HAP-1 (cell line): ENCODE measurements around the gene TNFRSF1A.

Experiments used
- DNase-seq, 2 experiments: peaks; one replicate each; pipeline ENCODE4 v3.0.0-alpha.2; 2016 to 2020; ENCODE audit warnings: low spot score in 2 of 2
- H3K27me3 ChIP-seq: fragments of 250-450 bp; sonication (Bioruptor Pico); 2 replicates; pipeline ENCODE4 v1.5.1; 2020; ENCODE audit warnings: low read depth, mild to moderate bottlenecking, moderate library complexity
- H3K36me3 ChIP-seq: fragments of 250-450 bp; sonication (Bioruptor Pico); replicated peaks from 2 replicates; pipeline ENCODE4 v1.5.1; 2020; ENCODE audit warnings: mild to moderate bottlenecking
- H3K4me1 ChIP-seq: fragments of 250-450 bp; sonication (Bioruptor Pico); 2 replicates; pipeline ENCODE4 v1.5.1; 2020; ENCODE audit warnings: mild to moderate bottlenecking
- H3K4me3 ChIP-seq: fragments of 250-450 bp; sonication (Bioruptor Pico); 2 replicates; pipeline ENCODE4 v1.5.1; 2020; ENCODE audit warnings: mild to moderate bottlenecking, moderate library complexity
- H3K9me3 ChIP-seq: fragments of 250-450 bp; sonication (Bioruptor Pico); 2 replicates; pipeline ENCODE4 v1.5.1; 2020; ENCODE audit warnings: mild to moderate bottlenecking, moderate library complexity
- in situ Hi-C: fragments of 300-500 bp; cut with MboI; formaldehyde crosslinking; loops from 3 replicates; pipeline ENCODE4 v1.14.3; 2020; ENCODE audit warnings: low sequenced_read_pairs, inconsistent platforms, mixed read lengths

The TNFRSF1A gene

DNA sequence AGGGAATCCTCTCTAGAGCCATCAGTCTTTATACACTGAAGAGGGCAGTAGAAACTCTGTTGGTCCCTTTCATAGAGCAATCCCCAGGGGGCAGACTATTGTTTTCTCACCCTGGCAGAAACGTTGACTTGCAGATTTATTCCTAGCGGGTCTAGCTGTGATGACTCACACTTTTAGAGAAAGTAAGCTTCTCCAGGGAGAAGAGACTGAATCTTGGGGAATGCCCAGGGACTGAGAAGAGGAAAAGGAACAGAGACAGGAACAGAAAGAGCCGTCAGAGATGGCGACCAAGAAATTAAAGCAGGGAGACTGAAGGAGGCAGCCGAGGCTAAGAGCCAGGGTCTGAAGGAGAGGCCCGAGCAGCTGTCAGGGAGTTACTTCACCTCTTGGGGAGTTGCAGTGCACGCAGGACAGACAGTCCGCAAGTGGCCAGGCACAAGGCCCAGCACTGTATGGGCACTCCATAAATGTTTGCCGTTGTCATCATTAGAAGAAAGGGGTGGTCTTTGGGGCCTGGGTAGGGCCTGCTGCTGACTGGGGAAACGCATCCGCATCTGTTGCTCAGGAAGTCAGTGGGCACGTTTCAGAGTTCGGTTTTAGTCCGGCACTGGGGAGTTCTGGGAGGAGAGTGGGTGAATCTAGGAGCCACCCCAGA, 18.4 kb downstream of the TNFRSF1A start:
- Histone ChIP-seq H3K4me1 (peaks cover 14% of the 10 kb centered on the region), H3K27me3 (no peaks in the 10 kb centered on the region), H3K9me3 (no peaks in the 10 kb centered on the region), H3K4me3 (no peak overlapping the region), H3K36me3 (peaks cover 4% of the 10 kb centered on the region; the same call in 1 of the 2 replicates)
- DNase-seq, result peak; percentile 96 to 98
- in situ Hi-C loops, result no loop called here

DNA sequence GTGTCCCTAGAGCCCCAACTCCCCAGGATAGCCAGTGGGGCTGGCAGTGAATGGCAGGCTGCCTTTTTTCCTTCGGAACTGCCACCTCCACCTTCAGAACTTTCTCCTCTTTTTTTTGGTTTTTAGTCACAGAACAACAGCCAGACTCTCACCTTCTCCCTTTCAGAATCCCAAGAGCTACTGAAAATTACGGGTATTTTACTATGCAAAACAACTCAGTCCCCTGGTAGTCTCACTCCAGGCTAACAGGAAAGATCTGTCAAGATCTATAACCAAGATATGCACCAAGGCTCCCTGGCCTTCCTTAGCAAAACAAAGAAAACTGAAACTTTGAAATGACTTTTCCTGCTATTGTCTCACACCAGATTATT, 18.9 kb downstream of the TNFRSF1A start:
- no peak for DNase-seq
- Histone ChIP-seq H3K4me3 (no peak overlapping the region), H3K27me3 (no peaks in the 10 kb centered on the region), H3K9me3 (no peaks in the 10 kb centered on the region), H3K4me1 (peaks cover 14% of the 10 kb centered on the region), H3K36me3 (no peaks in the 10 kb centered on the region)
- in situ Hi-C loops, result no loop called here

DNA sequence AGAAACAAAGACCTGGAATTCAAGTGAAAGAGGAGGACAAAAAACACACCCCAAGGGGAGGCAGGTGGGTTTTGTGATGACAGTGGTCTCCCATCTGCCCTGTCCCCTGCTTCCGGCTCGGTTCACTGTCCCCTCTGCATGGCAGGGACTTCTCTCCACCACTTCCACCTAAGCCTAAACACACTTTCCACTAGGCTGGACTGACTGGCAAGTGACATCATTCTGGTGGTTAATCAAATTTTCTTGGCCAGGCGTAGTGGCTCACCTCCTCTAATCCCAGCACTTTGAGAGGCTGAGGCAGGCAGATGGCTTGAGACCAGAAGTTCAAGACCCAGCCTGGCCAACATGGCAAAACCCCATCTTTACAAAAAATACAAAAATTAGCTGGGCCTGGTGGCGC, 19.5 kb downstream of the TNFRSF1A start:
- H3K36me3 ChIP-seq, result no peaks in the 10 kb centered on the region
- DNase-seq, result no peak
- no peaks in the 10 kb centered on the region for H3K27me3 ChIP-seq
- in situ Hi-C loops, result no loop called here
- H3K4me1 ChIP-seq, result peaks cover 14% of the 10 kb centered on the region
- H3K9me3 ChIP-seq, result no peaks in the 10 kb centered on the region
- no peak overlapping the region for H3K4me3 ChIP-seq

DNA sequence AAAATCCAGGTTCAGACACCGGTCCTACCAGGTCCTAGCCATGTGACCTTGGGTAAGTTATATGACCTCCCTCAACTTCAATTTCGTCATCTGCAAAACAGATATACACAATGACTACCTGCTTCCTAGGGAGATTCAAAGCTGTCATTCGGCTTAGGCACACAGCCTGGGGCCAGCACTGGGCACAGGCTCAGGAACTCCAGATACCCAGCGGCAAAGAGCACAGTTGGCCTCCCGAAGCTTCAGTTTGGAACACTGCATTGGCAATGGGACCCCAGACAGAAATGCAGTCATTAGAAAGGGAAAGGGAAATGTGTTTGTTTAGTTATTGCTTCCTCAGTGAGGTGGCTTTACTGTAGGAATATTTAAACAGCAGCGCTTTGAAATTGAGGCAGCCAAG, 20.0 kb downstream of the TNFRSF1A start:
- H3K4me3 ChIP-seq, result no peak overlapping the region
- peaks cover 14% of the 10 kb centered on the region for H3K4me1 ChIP-seq
- no peak for DNase-seq
- H3K36me3 ChIP-seq, result no peaks in the 10 kb centered on the region
- in situ Hi-C loops, result no loop called here
- H3K27me3 ChIP-seq, result no peaks in the 10 kb centered on the region
- H3K9me3 ChIP-seq, result no peaks in the 10 kb centered on the region

DNA sequence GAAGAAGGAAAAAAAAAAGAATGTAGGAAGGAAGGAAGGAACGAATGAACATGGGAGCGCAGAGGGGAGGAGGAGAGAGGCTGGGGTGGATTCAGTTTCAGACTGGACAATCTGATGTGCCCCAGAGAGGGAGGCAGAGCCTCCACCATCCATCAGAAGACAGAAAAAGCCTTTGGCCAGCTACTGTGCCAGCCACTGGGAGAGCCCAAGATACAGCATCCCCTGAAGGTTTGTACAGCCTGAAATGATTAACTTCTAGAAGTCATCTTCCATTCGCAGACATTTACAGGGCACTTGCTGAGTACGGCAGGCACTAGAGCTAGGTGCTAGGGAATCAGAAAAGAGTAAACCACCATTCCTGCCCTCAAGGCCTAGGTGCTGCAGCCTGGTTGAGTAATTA, 22.4 kb downstream of the TNFRSF1A start:
- in situ Hi-C loops, result no loop called here
- no peaks in the 10 kb centered on the region for H3K9me3 ChIP-seq
- H3K27me3 ChIP-seq, result no peaks in the 10 kb centered on the region
- H3K4me3 ChIP-seq, result no peak overlapping the region
- DNase-seq, result no peak
- H3K4me1 ChIP-seq, result peaks cover 14% of the 10 kb centered on the region
- H3K36me3 ChIP-seq, result no peaks in the 10 kb centered on the region

DNA sequence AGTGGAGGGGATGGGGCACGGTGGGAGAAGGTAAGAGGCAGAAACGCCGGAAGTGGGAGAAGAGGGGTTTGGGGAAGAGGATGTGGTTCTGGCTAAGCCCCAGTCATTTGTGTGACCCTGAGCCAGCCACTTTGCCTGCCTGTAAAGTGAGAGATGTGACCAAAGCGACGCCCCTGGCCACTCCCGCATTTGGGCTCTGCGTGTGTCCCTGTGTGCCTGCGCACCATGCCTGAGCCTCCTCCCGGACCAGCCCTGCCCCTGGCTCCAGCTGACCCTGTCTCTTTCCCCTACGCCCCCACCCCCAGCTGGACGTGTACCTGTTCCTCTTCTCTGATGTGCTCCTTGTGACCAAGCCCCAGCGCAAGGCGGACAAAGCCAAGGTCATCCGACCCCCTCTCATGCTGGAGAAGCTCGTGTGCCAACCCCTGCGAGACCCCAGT, 23.4 kb downstream of the TNFRSF1A start:
- Histone ChIP-seq H3K4me1 (peaks cover 9% of the 10 kb centered on the region), H3K9me3 (no peaks in the 10 kb centered on the region), H3K4me3 (no peak overlapping the region), H3K36me3 (no peaks in the 10 kb centered on the region), H3K27me3 (no peaks in the 10 kb centered on the region)
- DNase-seq, result no peak
- in situ Hi-C loops, result no loop called here

DNA sequence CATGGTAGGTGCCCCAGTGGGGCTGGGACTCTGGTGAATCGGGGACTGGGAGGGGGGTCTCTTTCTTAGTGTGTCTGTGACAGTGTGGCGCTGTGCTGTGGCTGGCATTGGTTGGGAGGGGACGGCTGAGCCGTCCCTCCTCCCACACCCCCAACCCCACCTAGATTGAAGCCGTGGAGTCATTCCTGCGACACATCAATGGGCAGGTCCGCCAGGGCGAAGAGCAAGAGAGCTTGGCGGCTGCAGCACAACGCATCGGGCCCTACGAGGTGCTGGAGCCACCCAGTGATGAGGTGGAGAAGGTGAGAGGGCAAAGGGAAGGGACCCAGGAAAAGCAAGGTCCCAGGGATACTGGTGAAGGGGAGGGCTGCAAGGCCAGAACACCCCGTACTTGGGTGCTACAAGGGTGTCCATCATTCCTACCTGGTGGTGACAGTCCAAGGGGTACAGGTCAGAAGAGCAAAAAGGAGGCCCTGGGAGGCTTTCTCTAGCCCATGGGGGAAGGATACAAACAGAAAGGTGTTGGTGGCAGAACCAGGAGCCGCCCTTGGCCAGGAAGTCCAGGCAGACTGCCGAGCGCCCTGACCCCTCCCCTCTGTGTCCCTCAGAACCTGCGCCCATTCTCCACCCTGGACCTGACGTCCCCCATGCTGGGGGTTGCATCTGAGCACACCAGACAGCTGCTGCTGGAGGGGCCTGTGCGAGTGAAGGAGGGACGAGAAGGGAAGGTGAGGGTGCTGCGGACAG, 24.0 kb downstream of the TNFRSF1A start:
- Histone ChIP-seq H3K9me3 (no peaks in the 10 kb centered on the region), H3K36me3 (no peaks in the 10 kb centered on the region), H3K4me1 (peaks cover 7% of the 10 kb centered on the region), H3K4me3 (no peak overlapping the region), H3K27me3 (no peaks in the 10 kb centered on the region)
- DNase-seq, result no peak
- in situ Hi-C loops, result no loop called here

DNA sequence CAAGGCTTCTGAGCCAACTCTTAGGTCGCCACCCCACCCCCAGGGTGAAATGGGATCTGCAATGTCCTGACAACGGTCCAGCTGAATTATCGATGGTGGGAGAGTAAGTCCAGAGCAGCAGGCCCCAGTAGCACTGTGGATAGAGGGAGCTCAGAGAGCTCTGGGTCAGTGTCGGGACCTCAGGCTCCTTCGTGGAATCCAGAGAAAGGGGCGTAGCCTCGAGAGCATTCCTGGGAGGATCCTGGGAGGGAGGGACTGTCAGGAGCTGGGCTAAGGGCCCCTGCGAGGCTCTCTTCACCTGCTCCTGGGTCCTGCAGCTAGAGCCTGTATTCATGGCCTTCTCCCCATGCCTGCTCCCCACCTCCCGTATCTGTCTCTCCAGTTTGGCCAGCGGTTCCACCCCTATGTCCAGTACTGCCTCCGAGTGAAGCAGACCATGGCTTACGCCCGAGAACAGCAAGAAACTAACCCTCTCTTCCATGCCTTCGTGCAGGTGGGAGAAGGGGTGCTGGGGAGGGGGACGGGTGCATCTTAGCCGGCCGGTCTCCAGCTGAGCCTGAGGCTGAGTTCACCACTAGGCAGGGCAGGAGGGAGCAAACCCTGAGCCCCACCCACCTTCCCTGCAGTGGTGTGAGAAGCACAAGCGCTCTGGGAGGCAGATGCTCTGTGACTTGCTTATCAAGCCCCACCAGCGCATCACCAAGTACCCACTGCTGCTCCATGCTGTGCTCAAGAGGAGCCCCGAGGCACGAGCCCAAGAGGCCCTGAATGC, 24.8 kb downstream of the TNFRSF1A start:
- no peak for DNase-seq
- H3K27me3 ChIP-seq, result no peaks in the 10 kb centered on the region
- H3K9me3 ChIP-seq, result no peaks in the 10 kb centered on the region
- in situ Hi-C loops, result no loop called here
- no peaks in the 10 kb centered on the region for H3K36me3 ChIP-seq
- H3K4me3 ChIP-seq, result no peak overlapping the region
- no peaks in the 10 kb centered on the region; the same call in 1 of the 2 replicates for H3K4me1 ChIP-seq

DNA sequence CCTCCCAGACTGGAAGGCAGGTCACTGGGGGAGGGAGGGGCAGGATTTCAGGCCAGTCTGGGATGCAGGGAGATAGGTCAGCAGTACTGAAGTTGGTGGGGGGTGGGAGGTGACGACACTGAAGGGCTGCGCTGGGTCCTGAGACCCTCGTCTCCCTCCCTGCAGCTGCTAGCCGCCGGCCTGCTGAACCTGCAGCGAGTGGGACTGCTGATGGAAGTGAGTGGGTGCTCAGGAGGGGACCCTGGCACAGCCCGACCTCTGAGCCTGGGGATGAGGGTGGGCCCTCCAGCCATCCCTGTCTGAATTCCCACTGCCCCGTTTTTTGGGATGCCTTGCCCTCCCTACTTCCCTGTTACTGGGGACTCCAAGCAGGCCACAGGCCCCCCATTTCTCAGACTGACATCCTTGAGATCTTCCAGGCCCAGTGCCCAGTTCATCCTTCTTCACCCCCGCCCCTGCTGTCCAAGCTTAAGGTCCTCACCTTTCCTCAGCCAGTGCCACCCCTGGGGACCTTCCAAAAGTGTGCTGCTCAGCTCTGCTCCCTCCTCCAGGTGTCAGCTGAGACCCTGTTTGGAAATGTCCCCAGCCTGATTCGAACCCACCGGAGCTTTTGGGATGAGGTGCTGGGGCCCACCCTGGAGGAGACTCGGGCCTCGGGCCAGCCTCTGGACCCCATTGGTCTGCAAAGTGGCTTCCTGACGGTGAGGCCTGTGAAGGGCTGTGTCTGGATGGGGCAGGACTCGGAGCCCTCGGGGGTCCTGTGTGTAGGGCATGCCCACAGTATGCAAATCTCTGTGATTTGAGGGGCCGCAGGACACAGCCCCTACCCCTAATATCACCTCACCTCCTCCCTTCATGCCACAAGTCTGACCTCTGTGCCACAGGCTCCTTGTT, 25.9 kb downstream of the TNFRSF1A start:
- in situ Hi-C loops, result no loop called here
- Histone ChIP-seq H3K27me3 (no peaks in the 10 kb centered on the region), H3K9me3 (no peaks in the 10 kb centered on the region), H3K4me1 (no peaks in the 10 kb centered on the region), H3K4me3 (no peak overlapping the region), H3K36me3 (no peaks in the 10 kb centered on the region)
- no peak for DNase-seq

DNA sequence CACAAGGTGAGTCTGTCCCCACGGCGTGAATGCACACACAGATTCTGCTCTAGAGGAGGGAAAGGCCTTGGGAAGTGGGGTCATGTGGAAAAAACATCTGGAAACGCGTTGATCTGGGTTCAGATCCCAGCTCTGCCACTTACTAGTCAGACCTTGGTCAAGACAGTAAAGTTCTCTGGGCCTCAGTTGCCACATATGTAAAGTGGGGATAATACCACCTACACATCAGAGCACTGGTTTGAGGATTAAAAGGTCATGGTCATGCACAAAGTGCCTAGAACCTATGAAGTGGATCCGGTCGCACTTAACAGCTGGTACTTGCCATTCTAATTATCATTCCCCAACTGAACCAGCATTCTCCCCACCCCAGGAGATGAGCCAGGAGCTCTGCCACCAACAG, 26.7 kb downstream of the TNFRSF1A start:
- in situ Hi-C loops, result no loop called here
- H3K4me3 ChIP-seq, result no peak overlapping the region
- DNase-seq, result no peak
- no peaks in the 10 kb centered on the region for H3K4me1 ChIP-seq
- no peaks in the 10 kb centered on the region for H3K36me3 ChIP-seq
- H3K27me3 ChIP-seq, result no peaks in the 10 kb centered on the region
- no peaks in the 10 kb centered on the region for H3K9me3 ChIP-seq

DNA sequence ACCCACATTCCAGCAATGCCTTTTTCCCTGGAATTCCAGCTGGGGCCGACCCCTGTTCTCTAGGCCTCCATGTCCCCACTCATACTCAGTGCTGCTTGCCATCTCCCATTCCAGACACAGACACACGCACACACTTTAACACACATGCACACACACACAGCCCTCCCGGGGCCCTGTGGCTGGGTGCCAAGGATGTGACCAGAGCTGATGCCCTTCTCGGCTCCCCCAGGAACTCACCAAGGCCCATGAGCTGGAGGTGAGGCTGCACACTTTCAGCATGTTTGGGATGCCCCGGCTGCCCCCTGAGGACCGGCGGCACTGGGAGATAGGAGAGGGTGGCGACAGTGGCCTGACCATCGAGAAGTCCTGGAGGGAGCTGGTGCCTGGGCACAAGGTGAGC, 27.1 kb downstream of the TNFRSF1A start:
- Histone ChIP-seq H3K36me3 (no peaks in the 10 kb centered on the region), H3K27me3 (no peaks in the 10 kb centered on the region), H3K4me3 (no peak overlapping the region), H3K4me1 (no peaks in the 10 kb centered on the region), H3K9me3 (no peaks in the 10 kb centered on the region)
- no peak for DNase-seq
- in situ Hi-C loops, result no loop called here

DNA sequence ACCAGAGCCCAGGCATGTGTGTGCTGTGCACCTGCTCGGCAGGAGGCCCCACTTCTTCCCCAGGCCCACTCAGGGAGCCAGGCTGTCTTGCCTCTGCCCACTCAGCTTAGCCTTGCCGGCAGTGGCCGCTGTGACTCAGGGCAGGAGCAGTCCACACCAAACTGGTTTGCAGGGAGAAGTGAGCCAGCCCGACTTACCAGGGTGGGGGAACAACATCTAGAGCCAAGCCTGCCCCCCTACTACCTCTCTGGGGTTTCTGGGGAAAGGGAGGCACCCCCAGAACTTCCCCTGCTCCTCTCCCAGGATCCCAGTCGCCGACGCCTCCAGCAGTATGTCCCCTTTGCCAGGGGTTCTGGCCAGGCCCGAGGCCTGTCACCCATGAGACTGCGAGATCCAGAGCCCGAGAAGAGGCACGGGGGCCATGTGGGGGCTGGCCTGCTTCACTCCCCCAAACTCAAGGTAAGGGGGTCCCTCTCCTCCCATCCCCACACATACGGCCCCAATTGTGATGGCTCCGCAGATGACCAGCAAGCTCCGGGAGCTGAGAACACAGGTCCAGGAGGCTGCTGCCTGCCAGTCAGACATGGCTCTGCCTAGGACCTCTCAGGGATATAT, 28.4 kb downstream of the TNFRSF1A start:
- H3K36me3 ChIP-seq, result no peaks in the 10 kb centered on the region
- H3K9me3 ChIP-seq, result no peaks in the 10 kb centered on the region
- in situ Hi-C loops, result no loop called here
- DNase-seq, result no peak
- H3K4me1 ChIP-seq, result no peaks in the 10 kb centered on the region
- no peaks in the 10 kb centered on the region for H3K27me3 ChIP-seq
- no peak overlapping the region for H3K4me3 ChIP-seq
